ENCODE data around the gene ITIH4. TPM values are rescaled to one million over a fixed set of nuclear protein-coding genes. Genes with fewer than 3 reads are reported as not detected.

ITIH4 gene
- total RNA-seq, 1 donor, result 1.3 TPM

- no peak overlapping the region for H3K4me3 ChIP-seq (ENCODE audit: low read depth, low read length)
- no peak for TF ChIP-seq CTCF (IDR thresholded peaks at IDR 0.05; ENCODE audit: insufficient read depth, low read depth, low read length)
- DNase-seq (ENCODE audit: low read depth), result no peak
Observed at GRCh38 chr3:52865994-52866393, 35.5 kb upstream of the ITIH4 start.

GRCh38 chr3:52860424-52860768 lies 29.9 kb upstream of the ITIH4 start:
- no peak for DNase-seq (ENCODE audit: low read depth)
- no peak overlapping the region for H3K4me3 ChIP-seq (ENCODE audit: low read depth, low read length)
- TF ChIP-seq CTCF (IDR thresholded peaks at IDR 0.05; ENCODE audit: insufficient read depth, low read depth, low read length), result no peak

- no peak for TF ChIP-seq CTCF (IDR thresholded peaks at IDR 0.05; ENCODE audit: insufficient read depth, low read depth, low read length)
- H3K4me3 ChIP-seq (ENCODE audit: low read depth, low read length), result no peak overlapping the region
- DNase-seq (ENCODE audit: low read depth), result no peak
Observed at GRCh38 chr3:52859686-52860423, 29.4 kb upstream of the ITIH4 start.

GRCh38 chr3:52857864-52858263 lies 27.4 kb upstream of the ITIH4 start:
- no peak for DNase-seq (ENCODE audit: low read depth)
- no peak overlapping the region for H3K4me3 ChIP-seq (ENCODE audit: low read depth, low read length)
- TF ChIP-seq CTCF (IDR thresholded peaks at IDR 0.05; ENCODE audit: insufficient read depth, low read depth, low read length), result no peak

DNA sequence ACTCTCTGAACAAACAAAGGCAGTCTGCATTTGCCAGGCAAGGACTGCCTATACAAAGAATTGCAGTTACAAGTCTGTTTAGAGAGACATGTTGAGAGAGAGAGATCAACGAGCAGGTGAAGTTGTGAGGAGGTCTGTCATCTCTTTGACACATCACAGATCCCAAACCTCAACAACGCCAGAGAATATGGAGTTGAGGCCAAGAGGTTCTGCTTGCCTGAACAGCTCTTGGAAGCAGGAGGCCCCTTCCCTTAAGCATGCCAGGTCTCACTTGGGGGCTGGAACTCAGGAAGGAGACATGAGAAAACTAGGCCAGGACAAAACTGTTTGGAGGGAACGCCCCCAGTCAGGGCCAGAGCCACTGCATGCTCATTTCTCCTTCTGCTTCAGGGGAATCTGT lies 26.7 kb upstream of the ITIH4 start:
- no peak overlapping the region for H3K4me3 ChIP-seq (ENCODE audit: low read depth, low read length)
- no peak for DNase-seq (ENCODE audit: low read depth)
- TF ChIP-seq CTCF (IDR thresholded peaks at IDR 0.05; ENCODE audit: insufficient read depth, low read depth, low read length), result no peak

DNA sequence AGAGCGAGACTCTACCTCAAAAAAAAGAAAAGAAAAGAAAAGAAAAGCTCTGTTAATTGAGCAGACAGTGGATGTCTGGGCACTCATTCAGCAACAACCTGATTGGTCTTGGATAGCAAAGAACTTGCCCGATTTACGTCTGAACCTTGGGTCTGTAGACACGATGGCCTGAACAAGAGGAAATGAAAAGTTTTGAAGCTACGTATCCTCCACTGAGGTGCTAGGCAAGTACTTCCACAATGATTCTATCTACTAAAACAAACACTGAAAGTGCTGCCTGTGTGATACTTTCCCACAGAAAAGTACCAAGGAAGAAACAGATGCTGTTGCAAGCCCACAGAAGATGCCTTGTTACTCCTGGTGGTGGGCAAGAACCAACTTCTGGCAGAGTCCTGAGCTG lies 26.2 kb upstream of the ITIH4 start:
- no peak for DNase-seq (ENCODE audit: low read depth)
- no peak overlapping the region for H3K4me3 ChIP-seq (ENCODE audit: low read depth, low read length)
- no peak for TF ChIP-seq CTCF (IDR thresholded peaks at IDR 0.05; ENCODE audit: insufficient read depth, low read depth, low read length)

DNA sequence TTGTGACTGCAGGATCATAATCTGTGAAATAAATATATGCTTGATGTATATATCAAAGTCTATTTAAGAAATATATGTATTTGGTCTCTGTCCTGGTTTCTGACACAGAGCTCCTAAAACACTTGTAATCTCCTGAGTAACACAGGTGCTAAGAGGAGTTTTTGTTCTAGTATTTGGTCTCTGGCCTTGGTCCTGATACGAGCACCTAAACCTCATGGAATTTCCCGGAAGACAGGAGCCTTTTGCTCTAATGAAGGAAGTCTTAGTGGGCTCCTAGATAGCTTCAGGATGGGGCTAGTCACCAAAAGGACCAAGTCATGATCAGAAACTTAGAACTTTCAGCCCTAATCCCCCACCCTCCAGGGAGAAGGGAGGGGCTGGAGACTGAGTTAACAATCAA lies 23.5 kb upstream of the ITIH4 start:
- no peak for DNase-seq (ENCODE audit: low read depth)
- no peak overlapping the region for H3K4me3 ChIP-seq (ENCODE audit: low read depth, low read length)
- TF ChIP-seq CTCF (IDR thresholded peaks at IDR 0.05; ENCODE audit: insufficient read depth, low read depth, low read length), result no peak

All from fibroblast of villous mesenchyme (primary cell).